Mucosa of descending colon (tissue), 3 donors: ENCODE results near the gene DUOXA1. TPM values are rescaled to one million over a fixed set of nuclear protein-coding genes. Genes with fewer than 3 reads are reported as not detected.

Source experiments
- ATAC-seq: fragments of 200-7000 bp; cut with Tn5 transposase; one replicate; pipeline ENCODE4 v1.9.1; 2020; ENCODE audit warnings: mild to moderate bottlenecking, moderate library complexity
- DNase-seq, 3 donors: peaks; one replicate each; pipeline ENCODE4 v3.0.0-alpha.2; 2020
- H3K36me3 ChIP-seq: fragments of 200-600 bp; one replicate; pipeline ENCODE4 v1.8.0; 2021; ENCODE audit warnings: low read depth, mild to moderate bottlenecking
- H3K4me1 ChIP-seq: fragments of 200-600 bp; one replicate; pipeline ENCODE4 v1.8.0; 2021; ENCODE audit warnings: low read depth, mild to moderate bottlenecking
- H3K4me3 ChIP-seq: fragments of 200-600 bp; one replicate; pipeline ENCODE4 v1.8.0; 2021; ENCODE audit warnings: mild to moderate bottlenecking
- H3K9me3 ChIP-seq: fragments of 200-600 bp; one replicate; pipeline ENCODE4 v1.8.0; 2021; ENCODE audit warnings: mild to moderate bottlenecking
- CTCF ChIP-seq: fragments of 200-600 bp; IDR thresholded peaks from one replicate; pipeline ENCODE4 v1.8.0; 2022; ENCODE audit warnings: antibody characterized with exemption, mild to moderate bottlenecking
- intact Hi-C, 2 donors: fragments of 100-400 bp; cut with DNase I in 1 of 2; cut with micrococcal nuclease in 1 of 2; formaldehyde crosslinking; loops; one replicate each; pipeline versions ENCODE4 v1.11.0 to v1.11.1; 2022; cut with DNase I, micrococcal nuclease
- total RNA-seq, 3 donors: library from RNA; stranded (reverse); fragmentation: NEBNext Ultra II Directional in 2 of 3; extraction: Animal tissue kit (Norgen Biotek cat#: 25700) in 2 of 3; gene quantifications; one replicate each; pipeline versions ENCODE4 v1.2.1 to v1.2.4, GENCODE V29; 2021 to 2023
- donor health status: DM: no; HTN: no; CAD: no; lungs with moderate emphysema.
- donor health status: DM: no; HTN: no; CAD: no.
- donor health status: DM: no; HTN: yes; CAD: no.

The DUOXA1 gene
- total RNA-seq, 3 donors from 2014 or later: 0.29 to 1.6 (median 1.6) TPM

- peaks cover 6% of the 10 kb centered on the region for H3K4me1 ChIP-seq
- ATAC-seq: no peak
- H3K9me3 ChIP-seq: no peaks in the 10 kb centered on the region
- no peaks in the 10 kb centered on the region for H3K36me3 ChIP-seq
- no peak for DNase-seq
- H3K4me3 ChIP-seq: no peak overlapping the region
- intact Hi-C loops: no loop called here
- no peak for TF ChIP-seq CTCF
These were observed 12.2 kb downstream of the DUOXA1 start for GRCh38 chr15:45117308-45118130.

DNA sequence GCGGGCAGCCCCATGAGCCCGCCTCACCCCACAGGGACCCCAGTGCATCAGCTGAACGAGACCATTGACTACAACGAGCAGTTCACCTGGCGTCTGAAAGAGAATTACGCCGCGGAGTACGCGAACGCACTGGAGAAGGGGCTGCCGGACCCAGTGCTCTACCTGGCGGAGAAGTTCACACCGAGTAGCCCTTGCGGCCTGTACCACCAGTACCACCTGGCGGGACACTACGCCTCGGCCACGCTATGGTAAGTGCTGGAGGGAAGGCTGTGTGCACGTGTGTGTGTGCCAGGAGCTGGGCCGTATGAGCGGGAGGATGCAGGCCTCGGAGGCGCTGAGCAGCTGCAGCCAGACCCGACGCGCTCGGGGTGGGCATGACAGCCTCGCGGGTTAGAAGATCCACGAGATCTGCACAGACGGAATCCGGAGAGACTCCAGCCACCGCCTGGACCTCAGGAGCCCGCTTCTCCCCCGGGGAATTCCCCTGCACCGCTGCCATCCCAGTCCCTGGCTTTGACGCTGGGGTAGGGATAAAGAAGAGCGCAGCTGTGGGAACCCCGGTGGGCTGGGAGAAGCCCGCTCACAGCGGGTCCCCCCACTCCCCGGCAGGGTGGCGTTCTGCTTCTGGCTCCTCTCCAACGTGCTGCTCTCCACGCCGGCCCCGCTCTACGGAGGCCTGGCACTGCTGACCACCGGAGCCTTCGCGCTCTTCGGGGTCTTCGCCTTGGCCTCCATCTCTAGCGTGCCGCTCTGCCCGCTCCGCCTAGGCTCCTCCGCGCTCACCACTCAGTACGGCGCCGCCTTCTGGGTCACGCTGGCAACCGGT lies 13.0 kb downstream of the DUOXA1 start:
- DNase-seq (no peak), ATAC-seq (no peak)
- Histone ChIP-seq H3K9me3 (no peaks in the 10 kb centered on the region), H3K4me3 (no peak overlapping the region), H3K4me1 (peaks cover 6% of the 10 kb centered on the region), H3K36me3 (no peaks in the 10 kb centered on the region)
- no peak for TF ChIP-seq CTCF
- intact Hi-C loops: no loop called here

- DNase-seq: no peak
- TF ChIP-seq CTCF: no peak
- Histone ChIP-seq H3K36me3 (no peaks in the 10 kb centered on the region), H3K4me3 (no peak overlapping the region), H3K9me3 (no peaks in the 10 kb centered on the region), H3K4me1 (peaks cover 6% of the 10 kb centered on the region)
- intact Hi-C loops: no loop called here
- ATAC-seq: no peak
These were observed 13.6 kb downstream of the DUOXA1 start for GRCh38 chr15:45116006-45116481.

GRCh38 chr15:45115312-45115820 lies 14.3 kb downstream of the DUOXA1 start:
- TF ChIP-seq CTCF: no peak
- H3K36me3 ChIP-seq: no peaks in the 10 kb centered on the region
- no peaks in the 10 kb centered on the region for H3K9me3 ChIP-seq
- H3K4me3 ChIP-seq: no peak overlapping the region
- H3K4me1 ChIP-seq: peaks cover 6% of the 10 kb centered on the region
- intact Hi-C loops: no loop called here
- ATAC-seq (no peak), DNase-seq (no peak)

DNA sequence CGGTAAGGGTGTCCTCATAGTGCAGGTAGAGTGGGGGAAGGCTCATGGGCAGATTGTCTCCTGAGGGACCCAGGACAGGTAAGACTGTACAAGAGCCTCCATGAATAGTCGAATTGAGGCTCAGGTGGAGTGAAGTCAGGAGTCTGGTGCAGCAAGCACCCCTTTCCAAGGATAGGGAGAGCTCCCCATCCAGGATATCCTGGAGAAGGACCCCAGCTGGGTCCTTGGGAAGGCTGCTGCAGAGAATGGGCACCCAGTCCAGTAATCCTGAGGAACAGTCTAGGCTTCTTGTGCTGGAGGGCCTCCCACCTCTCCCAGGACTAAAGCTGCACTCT lies 15.0 kb downstream of the DUOXA1 start:
- intact Hi-C loops: no loop called here
- H3K36me3 ChIP-seq: no peaks in the 10 kb centered on the region
- H3K4me3 ChIP-seq: no peak overlapping the region
- peaks cover 6% of the 10 kb centered on the region for H3K4me1 ChIP-seq
- no peak for ATAC-seq
- H3K9me3 ChIP-seq: no peaks in the 10 kb centered on the region
- no peak for DNase-seq
- no peak for TF ChIP-seq CTCF
